H1 (cell line): ENCODE measurements around the gene SPR. TPM values are rescaled to one million over a fixed set of nuclear protein-coding genes. Genes with fewer than 3 reads are reported as not detected.

Experiments used
- CTCF ChIA-PET: fragments of 300-600 bp; sonication (Branson Sonifier 250); formaldehyde crosslinking; loops from one replicate; lab custom pipeline; 2021; ENCODE audit not compliant: partially characterized antibody; lab: Charles Lee
- POLR2A ChIA-PET: fragments of 300-600 bp; sonication (Branson Sonifier 250); formaldehyde crosslinking; loops from one replicate; lab custom pipeline; 2021; ENCODE audit warnings: inconsistent platforms; ENCODE audit not compliant: partially characterized antibody; lab: Charles Lee
- DNase-seq, 2 experiments: peaks; one replicate each; pipeline versions ENCODE4 v3.0.0 to v3.0.0-alpha.2; 2010 to 2022; ENCODE audit warnings: low spot score in 2 of 2, low read depth in 1 of 2, mixed read lengths in 1 of 2
- FAIRE-seq: peaks from 2 replicates; lab custom pipeline; 2011; peaks lifted over from hg19 to GRCh38; lab: Jason Lieb, UNC
- H2AFZ ChIP-seq: 2 replicates; pipeline ENCODE4 v1.8.1; 2012; ENCODE audit warnings: low read length, inconsistent platforms
- H2AK5ac ChIP-seq: 2 replicates; pipeline ENCODE4 v1.6.1; 2013; ENCODE audit warnings: low read depth, low read length
- H2BK120ac ChIP-seq: replicated peaks from 2 replicates; pipeline ENCODE3; 2013; ENCODE audit warnings: low read depth, low read length, inconsistent platforms
- H2BK12ac ChIP-seq: 2 replicates; pipeline ENCODE4 v1.6.1; 2013; ENCODE audit warnings: low read depth, low read length
- H2BK15ac ChIP-seq: 2 replicates; pipeline ENCODE4 v1.6.1; 2013; ENCODE audit warnings: low read length
- H2BK20ac ChIP-seq: 2 replicates; pipeline ENCODE4 v1.6.1; 2013; ENCODE audit warnings: low read length
- H2BK5ac ChIP-seq: 2 replicates; pipeline ENCODE4 v1.6.1; 2013; ENCODE audit warnings: low read depth, low read length
- H3K14ac ChIP-seq: 2 replicates; pipeline ENCODE4 v1.6.1; 2013; ENCODE audit warnings: inconsistent platforms; ENCODE audit not compliant: insufficient read length
- H3K18ac ChIP-seq: 2 replicates; pipeline ENCODE4 v1.6.1; 2013; ENCODE audit warnings: low read length; ENCODE audit errors: extremely low read depth
- H3K23ac ChIP-seq: 2 replicates; pipeline ENCODE4 v1.6.1; 2013; ENCODE audit warnings: inconsistent platforms; ENCODE audit not compliant: insufficient read length
- H3K23me2 ChIP-seq: 2 replicates; pipeline ENCODE4 v1.6.1; 2013; ENCODE audit warnings: low read depth, low read length
- H3K27ac ChIP-seq: 2 replicates; pipeline ENCODE4 v1.6.1; 2011; ENCODE audit warnings: low read depth, low read length, inconsistent platforms
- H3K27me3 ChIP-seq, 4 experiments: replicated peaks in 1 of 4; 1 replicate in 1 of 4; 2 replicates in 3 of 4; pipeline versions ENCODE4 v1.6.1 to v1.8.1; 2011 to 2013; ENCODE audit warnings: low read length in 3 of 4, mild to moderate bottlenecking in 3 of 4, inconsistent platforms in 2 of 4, mixed read lengths in 2 of 4, moderate library complexity in 1 of 4; ENCODE audit not compliant: control insufficient read depth in 3 of 4, insufficient read depth in 3 of 4; ENCODE audit errors: extremely low read depth in 1 of 4
- H3K36me3 ChIP-seq, 4 experiments: 2 replicates each; pipeline versions ENCODE4 v1.6.1 to v1.8.1; 2011 to 2013; ENCODE audit warnings: mild to moderate bottlenecking in 4 of 4, low read length in 3 of 4, moderate library complexity in 2 of 4, control low read depth in 1 of 4, inconsistent platforms in 1 of 4; ENCODE audit not compliant: insufficient read depth in 4 of 4, control insufficient read depth in 2 of 4
- H3K4ac ChIP-seq: replicated peaks from 2 replicates; pipeline ENCODE3; 2013; ENCODE audit warnings: low read length, low read depth, mixed read lengths, inconsistent platforms; ENCODE audit not compliant: insufficient read length
- H3K4me1 ChIP-seq, 4 experiments: replicated peaks in 1 of 4; 1 replicate in 1 of 4; 2 replicates in 3 of 4; pipeline versions ENCODE4 v1.6.1 to v1.8.1; 2011 to 2013; ENCODE audit warnings: low read length in 3 of 4, inconsistent platforms in 2 of 4, mixed read lengths in 1 of 4; ENCODE audit not compliant: insufficient read depth in 4 of 4, control insufficient read depth in 3 of 4
- H3K4me2 ChIP-seq, 2 experiments: 2 replicates each; pipeline versions ENCODE4 v1.6.1 to v1.8.1; 2011 to 2013; ENCODE audit warnings: low read depth in 2 of 2, low read length in 2 of 2, control low read depth in 1 of 2, inconsistent platforms in 1 of 2, mild to moderate bottlenecking in 1 of 2; ENCODE audit not compliant: insufficient read depth in 1 of 2
- H3K4me3 ChIP-seq, 4 experiments: fragments of 200-600, 300-600 bp in 1 of 4; sonication (generic), shearing (Covaris generic), sonication (Bioruptor Twin) in 1 of 4; 2 replicates each; pipeline versions ENCODE4 v1.5.1 to v1.8.1; 2011 to 2016; ENCODE audit warnings: low read length in 4 of 4, low read depth in 3 of 4, control low read depth in 2 of 4, inconsistent platforms in 2 of 4, mild to moderate bottlenecking in 2 of 4, mixed read lengths in 1 of 4, moderate library complexity in 1 of 4; ENCODE audit not compliant: insufficient read depth in 2 of 4; ENCODE audit errors: extremely low read depth in 1 of 4
- H3K56ac ChIP-seq: replicated peaks from 2 replicates; pipeline ENCODE3; 2013; ENCODE audit warnings: low read depth, mild to moderate bottlenecking, mixed read lengths, low read length, inconsistent platforms; ENCODE audit not compliant: insufficient read length
- H3K79me1 ChIP-seq: 2 replicates; pipeline ENCODE4 v1.6.1; 2013; ENCODE audit warnings: low read depth, low read length, control low read depth
- H3K79me2 ChIP-seq, 2 experiments: 2 replicates each; pipeline versions ENCODE4 v1.6.1 to v1.8.1; 2012 to 2013; ENCODE audit warnings: low read length in 2 of 2, mild to moderate bottlenecking in 2 of 2, inconsistent platforms in 1 of 2; ENCODE audit not compliant: insufficient read depth in 2 of 2, control insufficient read depth in 1 of 2
- H3K9ac ChIP-seq, 4 experiments: replicated peaks in 1 of 4; 1 replicate in 1 of 4; 2 replicates in 3 of 4; pipeline versions ENCODE4 v1.6.1 to v1.8.1; 2011 to 2013; ENCODE audit warnings: low read depth in 3 of 4, low read length in 3 of 4, control low read depth in 2 of 4, mild to moderate bottlenecking in 2 of 4, moderate library complexity in 2 of 4, inconsistent platforms in 1 of 4; ENCODE audit errors: extremely low read depth in 1 of 4
- H3K9me3 ChIP-seq, 2 experiments: 2 replicates each; pipeline versions ENCODE4 v1.6.1 to v1.8.1; 2012 to 2013; ENCODE audit warnings: mild to moderate bottlenecking in 2 of 2, moderate library complexity in 2 of 2, control low read depth in 1 of 2, inconsistent platforms in 1 of 2, low read depth in 1 of 2, low read length in 1 of 2, mixed read lengths in 1 of 2; ENCODE audit not compliant: insufficient read depth in 2 of 2
- H4K20me1 ChIP-seq, 2 experiments: replicated peaks in 1 of 2; 2 replicates each; pipeline versions ENCODE3 to v1.8.1; 2011 to 2013; ENCODE audit warnings: inconsistent platforms in 2 of 2, low read length in 2 of 2, mild to moderate bottlenecking in 1 of 2; ENCODE audit not compliant: insufficient read depth in 2 of 2, control insufficient read depth in 1 of 2
- H4K5ac ChIP-seq: 2 replicates; pipeline ENCODE4 v1.6.1; 2013; ENCODE audit warnings: low read length, low read depth, mixed read lengths, inconsistent platforms; ENCODE audit not compliant: insufficient read length
- H4K8ac ChIP-seq: 2 replicates; pipeline ENCODE4 v1.8.0; 2013; ENCODE audit warnings: mild to moderate bottlenecking, moderate library complexity, low read length, inconsistent platforms; ENCODE audit not compliant: insufficient read depth; ENCODE audit errors: extremely low read depth
- H4K91ac ChIP-seq: replicated peaks from 2 replicates; pipeline ENCODE3; 2013; ENCODE audit warnings: low read length, mixed read lengths, inconsistent platforms; ENCODE audit not compliant: insufficient read length
- ATF2 ChIP-seq: IDR thresholded peaks from 2 replicates; pipeline ENCODE4 v1.6.1; 2012; ENCODE audit warnings: low read length, inconsistent platforms
- BACH1 ChIP-seq: IDR thresholded peaks from 2 replicates; pipeline ENCODE4 v1.6.1; 2012; ENCODE audit warnings: low read length, improper control_type of control experiment
- CBX5 ChIP-seq: fragments of 300-800, 300-1000 bp; sonication (generic); IDR thresholded peaks from 2 replicates; pipeline ENCODE4 v1.7.1; 2016; ENCODE audit warnings: antibody characterized with exemption, low read length, low read depth
- E2F6 ChIP-seq: IDR thresholded peaks from 2 replicates; pipeline ENCODE4 v1.6.1; 2012; ENCODE audit warnings: inconsistent platforms
- EP300 ChIP-seq, 2 experiments: IDR thresholded peaks; 1 replicate in 1 of 2; 2 replicates in 1 of 2; pipeline ENCODE4 v1.6.1; 2011 to 2012; ENCODE audit warnings: low read depth in 2 of 2, low read length in 2 of 2, mild to moderate bottlenecking in 2 of 2, borderline replicate concordance in 1 of 2, inconsistent platforms in 1 of 2, moderate library complexity in 1 of 2
- GABPA ChIP-seq: IDR thresholded peaks from 2 replicates; pipeline ENCODE4 v1.6.1; 2011; ENCODE audit warnings: mild to moderate bottlenecking, low read length, moderate library complexity, borderline replicate concordance; ENCODE audit not compliant: insufficient read depth
- KDM4A ChIP-seq: IDR thresholded peaks from one replicate; pipeline ENCODE4 v1.7.1; 2012; ENCODE audit warnings: low read depth, mild to moderate bottlenecking, moderate library complexity, low read length, inconsistent platforms; ENCODE audit not compliant: severe bottlenecking
- KDM5A ChIP-seq: fragments of 200-600 bp; IDR thresholded peaks from 2 replicates; pipeline ENCODE4 v1.7.1; 2012; ENCODE audit warnings: mild to moderate bottlenecking, low read length, inconsistent platforms, mixed read lengths
- MAFK ChIP-seq: IDR thresholded peaks from 2 replicates; pipeline ENCODE4 v1.6.1; 2012; ENCODE audit warnings: low read depth, mild to moderate bottlenecking, improper control_type of control experiment, low read length
- SIRT6 ChIP-seq: IDR thresholded peaks from one replicate; pipeline ENCODE4 v1.7.1; 2012; ENCODE audit warnings: low read length, inconsistent platforms
- SIX5 ChIP-seq: IDR thresholded peaks from 2 replicates; pipeline ENCODE4 v1.6.1; 2011; ENCODE audit warnings: mild to moderate bottlenecking, low read depth, low read length
- WGBS, 2 experiments: shearing (Covaris generic) in 1 of 2; methylation state at CpG; one replicate each; pipeline versions ENCODE4 v1.1.6 to v1.1.7; 2013 to 2015; ENCODE audit warnings: low lambda C conversion rate in 2 of 2, mixed read lengths in 2 of 2, inconsistent platforms in 1 of 2, low coverage in 1 of 2, missing lambda C conversion rate in 1 of 2; ENCODE audit not compliant: insufficient replicate concordance in 2 of 2, insufficient coverage in 1 of 2, insufficient read length in 1 of 2; ENCODE audit errors: extremely low coverage in 1 of 2, missing lambda C conversion rate in 1 of 2; 5-methylcytosine and 5-hydroxymethylcytosine counted together
- polyA plus RNA-seq, 7 experiments: library from polyadenylated mRNA; depleted of rRNA in 3 of 7; stranded (reverse) in 5 of 7; unstranded in 2 of 7; fragments of >200 nt in 5 of 7; fragments of 200-250 nt in 2 of 7; gene quantifications; 1 replicate in 5 of 7; 2 replicates in 1 of 7; 4 replicates in 1 of 7; pipeline versions ENCODE4 v1.2.1 to v1.2.3, GENCODE V29; 2011 to 2013; ENCODE audit warnings: missing spikeins in 2 of 7, mixed read lengths in 2 of 7
- total RNA-seq: library from RNA; stranded (reverse); fragmentation: NEBNext Ultra II Directional; extraction: Animal tissue kit (Norgen Biotek cat#: 25700); gene quantifications from 2 replicates; pipeline ENCODE4 v1.2.1, GENCODE V29; 2021

The SPR gene
- total and polyA plus RNA-seq, 2 of the 8 experiments (the other 6 are each of a cell fraction or from before 2014, with no cell fraction given), result 4.5 to 11.5 TPM

- Histone ChIP-seq H4K8ac (no peak overlapping the region), H3K14ac (no peak overlapping the region), H3K4me3 (no peak overlapping the region), H4K5ac (no peak overlapping the region), H3K4me1 (peaks cover 6 to 18% (median 7%) of the 10 kb centered on the region in 4 experiments), H3K79me2 (no peaks in the 10 kb centered on the region), H3K79me1 (no peaks in the 10 kb centered on the region), H3K9ac (no peak overlapping the region), H3K27me3 (peaks cover 46 to 78% (median 64%) of the 10 kb centered on the region in 4 experiments), H4K91ac (no peak overlapping the region), H3K4me2 (no peak overlapping the region), H3K23me2 (peaks cover 5% of the 10 kb centered on the region; the same call in 1 of the 2 replicates), H2BK120ac (no peak overlapping the region), H2BK5ac (no peak overlapping the region), H2BK20ac (no peak overlapping the region), H2BK15ac (peak overlapping the region; percentile 94), H3K4ac (no peak overlapping the region), H2AFZ (no peak overlapping the region), H3K9me3 (no peaks in the 10 kb centered on the region), H3K23ac (no peak overlapping the region), H2AK5ac (0 out of 2 replicates have a peak overlapping the region, but pooled peaks have one; percentile 70), H3K18ac (no peak overlapping the region), H4K20me1 (peaks cover under 1 to 7% of the 10 kb centered on the region in 2 experiments), H3K27ac (no peak overlapping the region), H3K36me3 (no peaks in the 10 kb centered on the region), H2BK12ac (0 out of 2 replicates have a peak overlapping the region, but pooled peaks have one; percentile 65), H3K56ac (no peak overlapping the region)
- CTCF ChIA-PET, result interaction anchor here (0.6 to 24.3 kb wide), 7 partner anchors 8 to 58 kb away, joined by 3 to 497 read pairs (median 10); partner anchors contain the start of gene SPR
- no peak for DNase-seq
- no peak for FAIRE-seq
- WGBS, 2 experiments, result 100% methylated on average over 1 of the region's 1 CpG; no CpG with 5 or more reads in 1 of the 2 experiments
- POLR2A ChIA-PET, result interaction anchor here (0.7 kb wide), 1 partner anchor 40 kb away, joined by 3 read pairs; no protein-coding TSS in a partner anchor
- TF ChIP-seq EP300 (IDR thresholded peaks at IDR 0.05; ENCODE audit: borderline replicate concordance in 1 of 2, low read depth in 2 of 2, low read length in 2 of 2), result no peak
- no peak for TF ChIP-seq SIRT6
- no peak for TF ChIP-seq ATF2
- no peak for TF ChIP-seq SIX5
- no peak for TF ChIP-seq E2F6
- TF ChIP-seq MAFK, result no peak
- TF ChIP-seq KDM5A, result no peak
- TF ChIP-seq BACH1, result no peak
- TF ChIP-seq CBX5, result no peak
- no peak for TF ChIP-seq GABPA
- no peak for TF ChIP-seq KDM4A
These were observed 41.8 kb downstream of the SPR start for GRCh38 chr2:72929010-72929409.
